HG03457 (cell line): ENCODE measurements around the gene COL13A1.

Experiments
- ATAC-seq: cut with Tn5 transposase; IDR thresholded peaks from one replicate; pipeline ENCODE4 v1.9.1; 2021; ENCODE audit warnings: moderate number of reproducible peaks; ENCODE audit not compliant: unreplicated experiment

The COL13A1 gene

DNA sequence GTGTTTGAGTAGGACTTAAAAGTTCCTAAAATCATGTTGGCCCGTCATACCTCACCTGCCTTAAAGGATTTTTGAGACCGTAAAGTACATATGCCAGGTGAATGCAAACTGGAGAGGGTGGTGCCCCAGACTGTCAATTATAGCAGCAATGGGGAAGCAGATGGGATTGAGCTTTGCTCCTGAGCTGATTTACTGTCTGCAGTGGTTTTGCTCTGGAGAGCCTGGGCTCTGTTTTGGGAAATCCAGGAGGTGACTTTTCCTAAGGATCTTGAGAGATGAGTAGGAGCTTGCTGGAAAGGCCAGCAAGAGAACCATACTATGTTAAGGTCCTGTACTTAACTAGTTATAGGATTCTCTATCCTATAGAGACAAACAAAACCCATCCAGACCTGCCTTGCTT lies 43.0 kb downstream of the COL13A1 start:
- ATAC-seq = no peak

DNA sequence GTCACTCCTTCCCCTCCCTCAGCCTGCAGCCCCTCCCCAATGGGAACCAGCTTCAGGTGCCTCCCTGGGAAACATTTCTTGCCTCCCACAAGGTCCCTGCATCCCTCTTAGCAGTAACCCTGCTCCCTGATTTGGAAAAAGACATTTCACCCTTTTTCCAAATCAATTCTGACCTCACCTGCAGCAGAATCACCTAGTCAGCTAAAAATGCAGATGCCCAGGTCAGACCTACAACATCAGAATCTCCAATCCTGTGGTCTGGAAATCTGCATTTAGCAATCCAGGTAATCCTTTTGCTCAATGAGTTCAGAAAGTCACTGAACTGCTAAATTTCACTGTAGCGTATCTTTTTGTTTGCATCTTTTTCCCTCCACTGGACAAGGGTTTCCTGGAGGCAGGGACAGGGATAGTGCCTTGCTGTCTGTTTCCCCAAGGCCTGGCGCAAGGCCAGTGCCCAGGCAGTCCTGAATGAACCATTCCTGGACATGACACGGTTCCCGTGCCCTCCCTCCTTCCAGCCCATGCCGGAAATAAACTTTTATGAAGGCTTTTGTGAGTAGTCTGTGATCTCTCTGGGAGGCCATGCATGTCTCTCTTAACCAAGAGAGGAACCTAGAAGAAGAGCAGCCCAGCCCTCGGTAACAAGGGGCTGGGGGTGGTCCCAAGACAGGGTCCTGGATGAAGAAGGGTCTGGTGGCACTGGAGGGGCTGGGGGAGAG lies 44.0 kb downstream of the COL13A1 start:
- ATAC-seq = no peak

- ATAC-seq = no peak
Measured at GRCh38 chr10:69846293-69846921, 44.7 kb downstream of the COL13A1 start.

- ATAC-seq = no peak
Measured at GRCh38 chr10:69847458-69847857, 45.8 kb downstream of the COL13A1 start.

DNA sequence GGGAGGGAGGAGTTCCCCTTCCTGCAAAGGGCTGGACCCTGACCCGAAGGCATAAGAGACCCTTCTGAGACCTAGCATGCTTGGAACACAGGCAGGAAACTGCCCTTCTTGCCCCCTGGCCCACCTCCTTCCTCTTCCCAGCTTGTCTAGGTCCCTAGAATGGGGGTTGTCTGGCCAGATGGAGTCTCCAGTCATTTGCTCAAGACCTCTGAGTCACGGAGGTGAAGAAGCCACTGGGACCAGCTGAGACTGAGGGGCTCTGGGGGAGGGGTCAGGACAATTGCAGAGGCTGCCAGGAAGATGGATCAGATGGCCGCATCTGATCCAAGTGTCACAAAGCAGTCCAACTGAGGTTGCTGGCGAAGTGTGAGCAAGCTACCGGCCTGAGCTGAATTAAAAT lies 46.2 kb downstream of the COL13A1 start:
- no peak for ATAC-seq

DNA sequence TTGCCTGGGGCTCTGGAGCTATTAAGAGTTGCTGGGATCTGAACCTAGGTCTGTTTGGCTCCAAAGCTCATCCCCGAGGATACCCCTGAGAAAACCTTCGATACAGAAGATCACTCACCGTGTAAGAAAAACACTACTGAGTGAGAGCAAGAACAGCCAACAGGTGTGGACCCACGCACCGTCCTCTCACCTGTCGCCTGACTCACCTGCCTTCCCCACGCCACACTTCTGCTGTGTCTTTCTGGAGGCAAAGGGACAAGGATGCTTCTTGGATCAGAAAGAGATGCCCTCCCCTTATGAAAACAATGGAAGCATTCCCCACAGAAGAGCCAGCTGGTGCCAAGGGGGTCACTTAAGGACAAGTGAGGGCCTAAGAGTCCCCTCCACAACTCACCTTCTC lies 46.7 kb downstream of the COL13A1 start:
- no peak for ATAC-seq

DNA sequence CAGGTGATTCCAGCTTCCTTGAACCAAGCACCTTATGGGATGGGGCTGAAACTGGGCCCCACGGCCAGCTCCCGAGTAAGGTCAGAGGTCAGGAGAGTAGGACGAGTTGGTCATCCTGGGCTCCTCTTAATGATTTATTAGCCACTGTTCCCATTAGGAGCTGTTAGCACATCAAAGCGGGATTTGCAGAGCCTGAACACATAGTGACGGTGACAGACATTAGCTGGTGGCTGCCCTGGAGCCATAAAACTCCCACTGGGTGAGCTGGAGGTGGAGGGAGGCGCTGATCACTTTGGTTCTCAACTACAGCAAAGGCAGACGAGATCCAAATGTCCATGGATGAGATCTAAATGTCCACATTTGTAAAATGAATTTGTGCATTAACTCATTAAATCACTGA lies 48.1 kb downstream of the COL13A1 start:
- no peak for ATAC-seq

GRCh38 chr10:69850440-69850839 lies 48.7 kb downstream of the COL13A1 start:
- no peak for ATAC-seq

GRCh38 chr10:69851306-69851705 lies 49.6 kb downstream of the COL13A1 start:
- ATAC-seq = no peak

DNA sequence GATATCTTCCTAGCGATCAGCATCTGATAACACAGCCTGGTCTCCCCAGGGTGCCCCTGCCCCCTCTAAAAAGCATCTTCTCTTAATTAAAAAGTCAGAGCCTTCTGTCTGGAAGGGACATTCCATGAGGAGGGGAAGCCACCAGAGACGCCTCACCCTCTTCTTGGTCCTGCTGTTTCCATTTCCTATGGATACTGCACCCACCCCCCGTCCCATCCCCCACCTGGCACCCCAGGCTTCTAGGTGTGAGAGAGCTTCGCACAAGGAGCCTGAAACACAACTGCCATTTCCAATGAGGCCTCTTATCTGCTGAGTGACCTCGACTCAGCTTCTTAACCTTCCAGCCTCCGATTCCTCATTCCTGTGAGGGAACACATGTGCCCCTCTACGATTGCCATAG lies 51.4 kb downstream of the COL13A1 start:
- ATAC-seq = no peak

DNA sequence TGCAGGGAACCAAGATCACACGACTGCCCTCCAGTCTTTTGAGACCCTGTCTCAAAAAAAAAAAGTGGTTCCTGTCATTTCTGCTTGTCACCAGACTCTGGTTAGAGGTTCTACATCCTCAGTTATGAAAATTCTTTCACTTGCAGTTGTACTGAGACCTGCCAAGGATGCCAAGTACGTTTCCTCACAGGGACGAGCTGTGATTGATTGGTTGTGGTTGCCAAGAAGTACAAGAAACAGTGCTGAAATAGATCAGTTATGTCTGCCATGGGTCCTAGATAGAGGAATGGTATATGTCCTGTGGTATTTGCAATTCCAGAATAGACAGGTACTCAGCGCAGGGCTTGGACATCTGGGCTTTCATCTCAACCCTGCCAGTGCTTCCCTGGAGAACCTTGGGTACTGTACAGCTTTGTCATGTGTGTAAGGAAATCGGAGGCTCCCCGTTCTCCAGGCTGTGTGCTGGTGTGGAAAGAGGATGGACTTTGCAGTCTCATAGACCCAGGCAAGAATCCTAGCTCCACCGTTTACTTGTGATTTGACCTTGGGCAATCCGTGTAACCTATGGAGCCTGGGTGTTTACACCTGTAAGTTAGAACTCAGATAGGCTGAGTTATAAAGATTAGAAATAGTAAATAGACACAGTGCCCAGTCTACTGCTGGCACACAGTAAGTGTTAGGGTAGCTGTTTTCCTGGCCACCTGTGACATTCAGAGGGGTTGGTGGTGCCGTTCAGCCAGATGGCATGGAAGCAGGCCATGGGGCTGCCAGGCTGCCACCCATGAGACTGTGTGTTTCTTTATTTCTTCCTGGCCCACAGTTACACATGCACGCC lies 53.0 kb downstream of the COL13A1 start:
- ATAC-seq = no peak

- no peak for ATAC-seq
Measured at GRCh38 chr10:69855346-69856111, 53.8 kb downstream of the COL13A1 start.

- no peak for ATAC-seq
Measured at GRCh38 chr10:69856601-69857166, 55.0 kb downstream of the COL13A1 start.

GRCh38 chr10:69858201-69858600 lies 56.5 kb downstream of the COL13A1 start:
- no peak for ATAC-seq

DNA sequence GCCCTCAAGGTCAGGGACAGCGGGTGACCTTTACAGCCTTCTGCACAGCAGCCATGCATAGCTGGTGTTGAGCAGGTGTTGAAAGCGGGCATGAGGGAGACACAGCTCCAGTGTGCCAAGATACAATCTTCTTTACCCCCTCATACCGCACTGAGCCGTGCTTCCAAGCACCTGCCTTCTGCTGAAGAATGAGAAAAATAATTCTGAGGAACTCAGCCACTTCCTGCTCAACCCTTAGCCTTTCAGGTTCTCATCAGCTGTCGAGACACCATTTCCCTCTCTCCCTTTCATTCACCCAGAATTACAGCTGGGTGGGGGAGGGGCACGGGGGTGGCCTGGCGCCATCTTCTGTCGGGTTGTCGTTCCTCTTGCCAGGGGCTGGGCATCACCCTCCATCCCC lies 58.6 kb downstream of the COL13A1 start:
- no peak for ATAC-seq

- ATAC-seq = no peak
Measured at GRCh38 chr10:69861251-69862240, 59.8 kb downstream of the COL13A1 start.

DNA sequence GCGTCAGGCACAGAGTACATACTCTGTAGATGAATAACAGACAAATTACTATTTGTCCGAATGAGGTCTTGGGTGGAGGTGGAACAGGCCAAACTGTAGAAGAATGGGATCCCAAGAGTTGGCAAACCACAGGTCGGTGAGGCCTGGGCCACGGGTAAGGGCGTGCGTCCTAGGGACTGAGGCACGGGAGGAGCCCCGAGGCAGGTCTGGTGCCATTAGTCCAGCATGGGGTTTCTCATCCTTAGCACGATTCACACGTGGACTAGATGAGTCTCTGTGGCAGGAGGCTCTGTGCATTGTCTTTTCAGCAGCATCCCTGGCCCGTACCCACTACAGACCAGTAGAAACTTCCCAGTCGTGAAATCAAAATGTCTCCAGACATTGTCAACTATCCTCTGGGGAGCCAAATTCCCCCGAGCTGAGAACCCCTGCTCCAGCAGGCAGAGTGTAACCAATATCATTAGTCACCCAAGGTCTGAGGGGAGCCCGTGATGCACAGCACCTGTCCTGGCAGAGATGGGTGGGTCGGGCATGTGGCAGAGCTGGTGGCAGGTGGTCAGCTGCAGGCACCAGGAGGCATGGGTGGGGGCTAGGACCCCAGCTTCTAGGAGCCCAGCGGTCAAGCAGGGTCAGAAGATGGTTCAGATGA lies 61.3 kb downstream of the COL13A1 start:
- ATAC-seq = no peak

- ATAC-seq = no peak
Measured at GRCh38 chr10:69863580-69863979, 61.9 kb downstream of the COL13A1 start.

DNA sequence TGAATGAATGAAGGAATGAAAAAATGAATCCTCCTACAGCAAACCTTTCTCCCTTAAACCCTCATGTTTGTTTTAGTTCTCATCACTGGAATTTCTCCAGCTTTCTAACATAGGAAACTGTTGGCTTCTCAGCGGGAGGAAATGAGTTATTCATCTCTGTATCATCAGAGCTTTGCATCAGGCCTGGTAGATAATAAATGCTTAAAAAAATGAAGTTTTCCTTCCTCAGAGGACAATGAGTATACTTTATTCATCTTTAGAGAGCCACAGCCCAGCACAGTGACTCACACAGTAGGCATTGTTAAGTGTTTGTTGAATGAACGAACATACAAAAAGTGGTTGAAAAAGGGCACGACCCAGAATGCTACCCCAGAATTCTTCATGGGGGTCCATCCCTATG lies 62.6 kb downstream of the COL13A1 start:
- ATAC-seq = no peak
